ENCODE measurements around the gene RAB11FIP4.

- TF ChIP-seq EZH2 (IDR thresholded peaks at IDR 0.05; ENCODE audit: insufficient read depth, poor library complexity, severe bottlenecking): no peak
- no peak for TF ChIP-seq EZH2phosphoT487 (IDR thresholded peaks at IDR 0.05; ENCODE audit: insufficient read depth, low read depth)
Observed at GRCh38 chr17:31536451-31536850, 145.0 kb downstream of the RAB11FIP4 start.
